WTC11 (cell line): ENCODE data around the gene RPS18. TPM values are rescaled to one million over a fixed set of nuclear protein-coding genes. Genes with fewer than 3 reads are reported as not detected.

Experiments used
- ATAC-seq: fragments of 200-7000 bp; cut with Tn5 transposase; 2 replicates; pipeline ENCODE4 v1.10.0; 2021; ENCODE audit warnings: mild to moderate bottlenecking, moderate library complexity
- CTCF ChIA-PET: fragments of 300-600 bp; sonication (Branson Sonifier 250); formaldehyde crosslinking; loops from one replicate; lab custom pipeline; 2021; ENCODE audit warnings: antibody characterized with exemption; lab: Charles Lee
- POLR2A ChIA-PET: fragments of 350-600 bp; sonication (Branson Sonifier 250); formaldehyde crosslinking; loops from one replicate; lab custom pipeline; 2021; ENCODE audit warnings: antibody characterized with exemption; lab: Charles Lee
- DNase-seq: peaks from one replicate; pipeline ENCODE4 v3.0.0; 2021; ENCODE audit warnings: low spot score
- H3K27ac Mint-ChIP-seq: 2 replicates; pipeline ENCODE4 v1.8.0; 2021; ENCODE audit warnings: mixed read lengths
- H3K27me3 Mint-ChIP-seq: 2 replicates; pipeline ENCODE4 v1.8.0; 2021; ENCODE audit warnings: low read depth, mild to moderate bottlenecking, moderate library complexity, mixed read lengths
- H3K36me3 Mint-ChIP-seq: 2 replicates; pipeline ENCODE4 v1.8.0; 2021; ENCODE audit warnings: mixed read lengths
- H3K4me1 Mint-ChIP-seq: 2 replicates; pipeline ENCODE4 v1.8.0; 2022; ENCODE audit warnings: mixed read lengths
- H3K4me3 Mint-ChIP-seq: 2 replicates; pipeline ENCODE4 v1.8.0; 2021; ENCODE audit warnings: mild to moderate bottlenecking, moderate library complexity, mixed read lengths
- H3K9me3 Mint-ChIP-seq: 2 replicates; pipeline ENCODE4 v1.8.0; 2021; ENCODE audit warnings: mixed read lengths
- AR ChIP-seq: fragments of 250-450 bp; sonication (Bioruptor Pico); IDR thresholded peaks from 2 replicates; pipeline ENCODE4 v1.9.0; 2021; ENCODE audit warnings: mild to moderate bottlenecking
- ATF1 ChIP-seq: sonication (generic); formaldehyde crosslinking; IDR thresholded peaks from 2 replicates; pipeline ENCODE4 v1.8.1; 2023; ENCODE audit warnings: mild to moderate bottlenecking, moderate library complexity, missing genetic modification reagents
- FOXJ3 ChIP-seq: sonication (generic); formaldehyde crosslinking; IDR thresholded peaks from 2 replicates; pipeline ENCODE4 v1.9.0; 2021; ENCODE audit warnings: missing genetic modification reagents, mild to moderate bottlenecking, borderline replicate concordance
- GRHL2 ChIP-seq: fragments of 250-450 bp; sonication (Bioruptor Pico); IDR thresholded peaks from 2 replicates; pipeline ENCODE4 v1.8.0; 2022; ENCODE audit warnings: mild to moderate bottlenecking, moderate library complexity; ENCODE audit not compliant: insufficient replicate concordance, severe bottlenecking
- JUN ChIP-seq: sonication (generic); formaldehyde crosslinking; IDR thresholded peaks from 2 replicates; pipeline ENCODE4 v1.8.0; 2023; ENCODE audit warnings: mild to moderate bottlenecking, missing genetic modification reagents
- NR3C1 ChIP-seq: sonication (generic); formaldehyde crosslinking; conservative IDR thresholded peaks from 2 replicates; pipeline ENCODE4 v1.8.1; 2023; ENCODE audit warnings: low read depth, mild to moderate bottlenecking, missing genetic modification reagents
- SMAD4 ChIP-seq: sonication (generic); formaldehyde crosslinking; IDR thresholded peaks from 2 replicates; pipeline ENCODE4 v1.8.0; 2022; ENCODE audit warnings: mild to moderate bottlenecking, missing genetic modification reagents
- USF2 ChIP-seq: sonication (generic); formaldehyde crosslinking; IDR thresholded peaks from 2 replicates; pipeline ENCODE4 v1.8.1; 2023; ENCODE audit warnings: mild to moderate bottlenecking, missing genetic modification reagents, moderate library complexity
- ZMAT4 ChIP-seq: fragments of 250-450 bp; sonication (Bioruptor Pico); IDR thresholded peaks from 2 replicates; pipeline ENCODE4 v1.9.0; 2021; ENCODE audit warnings: mild to moderate bottlenecking
- ZNF263 ChIP-seq: sonication (generic); formaldehyde crosslinking; IDR thresholded peaks from 2 replicates; pipeline ENCODE4 v1.8.1; 2022; ENCODE audit warnings: low read depth, mild to moderate bottlenecking, moderate library complexity, missing genetic modification reagents
- total RNA-seq: library from RNA; stranded (reverse); gene quantifications from 3 replicates; pipeline ENCODE4 v1.2.3, GENCODE V29; 2021
- TF ChIP-seq, protein P1 (sequence below): sonication (generic); formaldehyde crosslinking; IDR thresholded peaks from 2 replicates; pipeline ENCODE4 v1.8.0; 2022; ENCODE audit warnings: mild to moderate bottlenecking, missing genetic modification reagents
- TF ChIP-seq, protein P2 (sequence below): sonication (generic); formaldehyde crosslinking; IDR thresholded peaks from 2 replicates; pipeline ENCODE4 v1.8.1; 2023; ENCODE audit warnings: mild to moderate bottlenecking, missing genetic modification reagents, borderline replicate concordance

RPS18 gene
- total RNA-seq, 1 experiment from 2014 or later, result 2,857 TPM

GRCh38 chr6:33251395-33252012, 20.4 kb upstream of the RPS18 start (continued):
- no peak for TF ChIP-seq AR (CRISPR knock-in tag)
- TF ChIP-seq, protein P1, sequence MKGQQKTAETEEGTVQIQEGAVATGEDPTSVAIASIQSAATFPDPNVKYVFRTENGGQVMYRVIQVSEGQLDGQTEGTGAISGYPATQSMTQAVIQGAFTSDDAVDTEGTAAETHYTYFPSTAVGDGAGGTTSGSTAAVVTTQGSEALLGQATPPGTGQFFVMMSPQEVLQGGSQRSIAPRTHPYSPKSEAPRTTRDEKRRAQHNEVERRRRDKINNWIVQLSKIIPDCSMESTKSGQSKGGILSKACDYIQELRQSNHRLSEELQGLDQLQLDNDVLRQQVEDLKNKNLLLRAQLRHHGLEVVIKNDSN (CRISPR knock-in tag), result no peak
- TF ChIP-seq, all 79 proteins: peak for 0

GRCh38 chr6:33252759-33253158, 19.1 kb upstream of the RPS18 start:
- ChIA-PET POLR2A (no interaction called here), CTCF (no interaction called here)
- peaks cover 12% of the 10 kb centered on the region for H3K27me3 Mint-ChIP-seq
- TF ChIP-seq ZMAT4, result no peak
- ATAC-seq (no peak), DNase-seq (no peak)
- H3K4me3 Mint-ChIP-seq, result no peak overlapping the region
- H3K36me3 Mint-ChIP-seq, result peaks cover 26% of the 10 kb centered on the region
- peaks cover 18% of the 10 kb centered on the region for H3K4me1 Mint-ChIP-seq
- H3K9me3 Mint-ChIP-seq, result no peaks in the 10 kb centered on the region
- H3K27ac Mint-ChIP-seq, result no peak overlapping the region

GRCh38 chr6:33254591-33254990, 17.3 kb upstream of the RPS18 start:
- H3K27ac Mint-ChIP-seq, result no peak overlapping the region
- peaks cover 37% of the 10 kb centered on the region for H3K36me3 Mint-ChIP-seq
- peaks cover 8% of the 10 kb centered on the region for H3K4me1 Mint-ChIP-seq
- DNase-seq (no peak), ATAC-seq (no peak)
- CTCF ChIA-PET, result interaction anchor here (0.7 to 0.9 kb wide), 4 partner anchors 13 to 206 kb away, joined by 3 to 5 read pairs (median 4); partner anchors contain the start of gene WDR46
- POLR2A ChIA-PET, result interaction anchor here (0.7 kb wide), 1 partner anchor 129 kb away, joined by 4 read pairs; no protein-coding TSS in a partner anchor
- no peaks in the 10 kb centered on the region for H3K27me3 Mint-ChIP-seq
- no peaks in the 10 kb centered on the region for H3K9me3 Mint-ChIP-seq
- TF ChIP-seq ZMAT4 (no peak), ATF1 (CRISPR knock-in tag) (no peak), GRHL2 (CRISPR knock-in tag) (no peak), FOXJ3 (CRISPR knock-in tag) (no peak), SMAD4 (CRISPR knock-in tag) (no peak), NR3C1 (no peak), ZNF263 (no peak), JUN (no peak), USF2 (CRISPR knock-in tag) (no peak)
- TF ChIP-seq, protein P2, sequence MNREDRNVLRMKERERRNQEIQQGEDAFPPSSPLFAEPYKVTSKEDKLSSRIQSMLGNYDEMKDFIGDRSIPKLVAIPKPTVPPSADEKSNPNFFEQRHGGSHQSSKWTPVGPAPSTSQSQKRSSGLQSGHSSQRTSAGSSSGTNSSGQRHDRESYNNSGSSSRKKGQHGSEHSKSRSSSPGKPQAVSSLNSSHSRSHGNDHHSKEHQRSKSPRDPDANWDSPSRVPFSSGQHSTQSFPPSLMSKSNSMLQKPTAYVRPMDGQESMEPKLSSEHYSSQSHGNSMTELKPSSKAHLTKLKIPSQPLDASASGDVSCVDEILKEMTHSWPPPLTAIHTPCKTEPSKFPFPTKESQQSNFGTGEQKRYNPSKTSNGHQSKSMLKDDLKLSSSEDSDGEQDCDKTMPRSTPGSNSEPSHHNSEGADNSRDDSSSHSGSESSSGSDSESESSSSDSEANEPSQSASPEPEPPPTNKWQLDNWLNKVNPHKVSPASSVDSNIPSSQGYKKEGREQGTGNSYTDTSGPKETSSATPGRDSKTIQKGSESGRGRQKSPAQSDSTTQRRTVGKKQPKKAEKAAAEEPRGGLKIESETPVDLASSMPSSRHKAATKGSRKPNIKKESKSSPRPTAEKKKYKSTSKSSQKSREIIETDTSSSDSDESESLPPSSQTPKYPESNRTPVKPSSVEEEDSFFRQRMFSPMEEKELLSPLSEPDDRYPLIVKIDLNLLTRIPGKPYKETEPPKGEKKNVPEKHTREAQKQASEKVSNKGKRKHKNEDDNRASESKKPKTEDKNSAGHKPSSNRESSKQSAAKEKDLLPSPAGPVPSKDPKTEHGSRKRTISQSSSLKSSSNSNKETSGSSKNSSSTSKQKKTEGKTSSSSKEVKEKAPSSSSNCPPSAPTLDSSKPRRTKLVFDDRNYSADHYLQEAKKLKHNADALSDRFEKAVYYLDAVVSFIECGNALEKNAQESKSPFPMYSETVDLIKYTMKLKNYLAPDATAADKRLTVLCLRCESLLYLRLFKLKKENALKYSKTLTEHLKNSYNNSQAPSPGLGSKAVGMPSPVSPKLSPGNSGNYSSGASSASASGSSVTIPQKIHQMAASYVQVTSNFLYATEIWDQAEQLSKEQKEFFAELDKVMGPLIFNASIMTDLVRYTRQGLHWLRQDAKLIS (CRISPR knock-in tag), result no peak
- H3K4me3 Mint-ChIP-seq, result no peak overlapping the region
